Hepatocyte (in vitro differentiated cells): ENCODE data around the gene TPX2. TPM values are rescaled to one million over a fixed set of nuclear protein-coding genes. Genes with fewer than 3 reads are reported as not detected.

Source experiments
- DNase-seq: peaks from one replicate; pipeline ENCODE4 v3.0.0-alpha.2; 2016; ENCODE audit warnings: low spot score
- H2AFZ ChIP-seq: fragments of 200-600 bp; sonication (generic); 2 replicates; pipeline ENCODE4 v1.6.0; 2016; ENCODE audit warnings: antibody characterized with exemption, mild to moderate bottlenecking
- H3K27ac ChIP-seq: fragments of 200-600 bp; sonication (generic); 2 replicates; pipeline ENCODE4 v1.5.1; 2016; ENCODE audit warnings: mild to moderate bottlenecking
- H3K27me3 ChIP-seq: fragments of 200-600 bp; sonication (generic); 2 replicates; pipeline ENCODE4 v1.6.1; 2016
- H3K36me3 ChIP-seq: fragments of 200-600 bp; sonication (generic); replicated peaks from 2 replicates; pipeline ENCODE4 v1.5.1; 2016; ENCODE audit warnings: low read depth; ENCODE audit not compliant: insufficient read depth
- H3K4me1 ChIP-seq: fragments of 200-600 bp; sonication (generic); 2 replicates; pipeline ENCODE4 v1.5.1; 2016; ENCODE audit warnings: mild to moderate bottlenecking, moderate library complexity; ENCODE audit not compliant: insufficient read depth
- H3K4me2 ChIP-seq: fragments of 200-600 bp; sonication (generic); 2 replicates; pipeline ENCODE4 v1.6.0; 2016
- H3K4me3 ChIP-seq: fragments of 200-600 bp; sonication (generic); 2 replicates; pipeline ENCODE4 v1.5.1; 2016; ENCODE audit warnings: mild to moderate bottlenecking
- H3K79me2 ChIP-seq: fragments of 200-600 bp; sonication (generic); 2 replicates; pipeline ENCODE4 v1.6.0; 2017; ENCODE audit warnings: mild to moderate bottlenecking
- H3K9me2 ChIP-seq: fragments of 200-600 bp; sonication (generic); replicated peaks from 2 replicates; pipeline ENCODE4 v1.6.0; 2017; ENCODE audit warnings: mild to moderate bottlenecking; ENCODE audit not compliant: insufficient read depth
- H3K9me3 ChIP-seq: fragments of 200-600 bp; sonication (generic); 2 replicates; pipeline ENCODE4 v1.5.1; 2016; ENCODE audit warnings: low read depth, mild to moderate bottlenecking
- H4K20me1 ChIP-seq: fragments of 200-600 bp; sonication (generic); 2 replicates; pipeline ENCODE4 v1.6.0; 2016; ENCODE audit warnings: mild to moderate bottlenecking; ENCODE audit not compliant: insufficient read depth, poor library complexity, severe bottlenecking
- CTCF ChIP-seq: fragments of 200-600 bp; sonication (generic); IDR thresholded peaks from 2 replicates; pipeline ENCODE4 v1.5.1; 2016; ENCODE audit warnings: antibody characterized with exemption, mild to moderate bottlenecking; ENCODE audit not compliant: poor library complexity
- EZH2 ChIP-seq: fragments of 200-600 bp; sonication (generic); IDR thresholded peaks from 2 replicates; pipeline ENCODE4 v1.6.1; 2016; ENCODE audit warnings: antibody characterized with exemption, mild to moderate bottlenecking, borderline replicate concordance
- EZH2phosphoT487 ChIP-seq: fragments of 200-600 bp; sonication (generic); IDR thresholded peaks from one replicate; pipeline ENCODE4 v1.6.1; 2018; ENCODE audit warnings: antibody characterized with exemption, mild to moderate bottlenecking, low read depth, moderate library complexity; ENCODE audit not compliant: unreplicated experiment, severe bottlenecking
- WGBS: methylation state at CpG from one replicate; pipeline ENCODE4 v1.1.6; 2016; ENCODE audit warnings: low lambda C conversion rate; ENCODE audit errors: missing lambda C conversion rate; 5-methylcytosine and 5-hydroxymethylcytosine counted together
- polyA plus RNA-seq: library from polyadenylated mRNA; unstranded; fragments of >200 nt; fragmentation: Nextera tagmentation; extraction: Ambion mirVana; gene quantifications from 2 replicates; pipeline ENCODE4 v1.2.1, GENCODE V29; 2016
- total RNA-seq: library from RNA; depleted of rRNA; stranded (reverse); fragments of >200 nt; gene quantifications from 2 replicates; pipeline ENCODE4 v1.2.3, GENCODE V29; 2014

The TPX2 gene
- total and polyA plus RNA-seq, 2 experiments from 2014 or later: 16.3 to 23.9 TPM

- Histone ChIP-seq H2AFZ (no peak overlapping the region), H3K4me2 (peak overlapping the region; percentile 55), H3K79me2 (no peaks in the 10 kb centered on the region), H3K9me3 (no peaks in the 10 kb centered on the region), H3K9me2 (no peaks in the 10 kb centered on the region), H4K20me1 (no peaks in the 10 kb centered on the region), H3K36me3 (no peaks in the 10 kb centered on the region), H3K27me3 (no peaks in the 10 kb centered on the region), H3K27ac (peak overlapping the region; percentile 70), H3K4me1 (peaks cover 40% of the 10 kb centered on the region), H3K4me3 (no peak overlapping the region)
- 85% methylated on average over 9 of the region's 9 CpGs for WGBS
- no peak for DNase-seq
- no peak for TF ChIP-seq EZH2
Observed at GRCh38 chr20:31835554-31835953, 96.5 kb downstream of the TPX2 start.

- Histone ChIP-seq H3K9me2 (no peaks in the 10 kb centered on the region), H3K9me3 (no peaks in the 10 kb centered on the region), H2AFZ (no peak overlapping the region), H3K79me2 (no peaks in the 10 kb centered on the region), H3K4me2 (peak overlapping the region; percentile 55), H3K27me3 (no peaks in the 10 kb centered on the region), H3K36me3 (no peaks in the 10 kb centered on the region), H4K20me1 (no peaks in the 10 kb centered on the region), H3K4me1 (peaks cover 43% of the 10 kb centered on the region), H3K27ac (peak overlapping the region; percentile 70), H3K4me3 (no peak overlapping the region)
- peak; percentile 84 for DNase-seq
- no peak for TF ChIP-seq CTCF
- no peak for TF ChIP-seq EZH2phosphoT487
- TF ChIP-seq EZH2: no peak
- 55% methylated on average over 14 of the region's 14 CpGs for WGBS
Observed at GRCh38 chr20:31835977-31836852, 97.1 kb downstream of the TPX2 start.

GRCh38 chr20:31836853-31837608 lies 97.9 kb downstream of the TPX2 start:
- no peaks in the 10 kb centered on the region for H3K36me3 ChIP-seq
- DNase-seq: no peak
- no peak overlapping the region for H2AFZ ChIP-seq
- TF ChIP-seq EZH2 (no peak), CTCF (no peak), EZH2phosphoT487 (no peak)
- H3K79me2 ChIP-seq: no peaks in the 10 kb centered on the region
- H4K20me1 ChIP-seq: no peaks in the 10 kb centered on the region
- no peak overlapping the region for H3K4me2 ChIP-seq
- no peak overlapping the region for H3K4me3 ChIP-seq
- H3K27ac ChIP-seq: peak overlapping the region; percentile 25
- H3K27me3 ChIP-seq: no peaks in the 10 kb centered on the region
- 78% methylated on average over 5 of the region's 5 CpGs for WGBS
- H3K4me1 ChIP-seq: peaks cover 51% of the 10 kb centered on the region
- H3K9me2 ChIP-seq: no peaks in the 10 kb centered on the region
- H3K9me3 ChIP-seq: no peaks in the 10 kb centered on the region

GRCh38 chr20:31837896-31838397 lies 98.9 kb downstream of the TPX2 start:
- 82% methylated on average over 3 of the region's 3 CpGs for WGBS

More at GRCh38 chr20:31837896-31838397, 98.9 kb downstream of the TPX2 start:
- H3K4me1 ChIP-seq: peaks cover 60% of the 10 kb centered on the region
- no peak overlapping the region for H3K4me3 ChIP-seq
- DNase-seq: no peak
- no peaks in the 10 kb centered on the region for H3K9me2 ChIP-seq
- H3K9me3 ChIP-seq: no peaks in the 10 kb centered on the region
- no peaks in the 10 kb centered on the region for H3K27me3 ChIP-seq
- no peak overlapping the region for H2AFZ ChIP-seq
- H4K20me1 ChIP-seq: no peaks in the 10 kb centered on the region
- H3K36me3 ChIP-seq: no peaks in the 10 kb centered on the region
- no peak overlapping the region for H3K4me2 ChIP-seq
- peak overlapping the region; percentile 25 for H3K27ac ChIP-seq
- no peak for TF ChIP-seq EZH2phosphoT487
- TF ChIP-seq CTCF: no peak
- TF ChIP-seq EZH2: no peak
- no peaks in the 10 kb centered on the region for H3K79me2 ChIP-seq
